ENCODE measurements around the gene C2.
"Not testable (repeated sequence)": the region's sequence is repeated elsewhere in the genome, so short reads cannot be mapped to it uniquely, and the experiment has no call there.

C2 gene

GRCh38 chr6:31927863-31928671, 550 bp downstream of the C2 start:
- no peak for DNase-seq (ENCODE audit: low spot score)

DNA sequence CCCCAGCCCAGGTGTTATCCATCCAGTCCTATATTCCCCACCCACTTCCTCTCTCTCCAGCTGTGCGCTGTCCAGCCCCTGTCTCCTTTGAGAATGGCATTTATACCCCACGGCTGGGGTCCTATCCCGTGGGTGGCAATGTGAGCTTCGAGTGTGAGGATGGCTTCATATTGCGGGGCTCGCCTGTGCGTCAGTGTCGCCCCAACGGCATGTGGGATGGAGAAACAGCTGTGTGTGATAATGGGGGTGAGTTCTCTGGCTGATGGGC, 1.1 kb downstream of the C2 start:
- DNase-seq (ENCODE audit: low spot score), result no peak

- DNase-seq (ENCODE audit: low spot score), result no peak
Measured at GRCh38 chr6:31930962-31931361, 3.4 kb downstream of the C2 start.

- DNase-seq (ENCODE audit: low spot score), result not testable (repeated sequence)
Measured at GRCh38 chr6:31932137-31932536, 4.6 kb downstream of the C2 start.

GRCh38 chr6:31933537-31933936, 6.0 kb downstream of the C2 start:
- no peak for DNase-seq (ENCODE audit: low spot score)

- DNase-seq (ENCODE audit: low spot score), result no peak
Measured at GRCh38 chr6:31935021-31935420, 7.5 kb downstream of the C2 start.

GRCh38 chr6:31935823-31936222, 8.3 kb downstream of the C2 start:
- no peak for DNase-seq (ENCODE audit: low spot score)

- DNase-seq (ENCODE audit: low spot score), result no peak
Measured at GRCh38 chr6:31940256-31940664, 12.7 kb downstream of the C2 start.

DNA sequence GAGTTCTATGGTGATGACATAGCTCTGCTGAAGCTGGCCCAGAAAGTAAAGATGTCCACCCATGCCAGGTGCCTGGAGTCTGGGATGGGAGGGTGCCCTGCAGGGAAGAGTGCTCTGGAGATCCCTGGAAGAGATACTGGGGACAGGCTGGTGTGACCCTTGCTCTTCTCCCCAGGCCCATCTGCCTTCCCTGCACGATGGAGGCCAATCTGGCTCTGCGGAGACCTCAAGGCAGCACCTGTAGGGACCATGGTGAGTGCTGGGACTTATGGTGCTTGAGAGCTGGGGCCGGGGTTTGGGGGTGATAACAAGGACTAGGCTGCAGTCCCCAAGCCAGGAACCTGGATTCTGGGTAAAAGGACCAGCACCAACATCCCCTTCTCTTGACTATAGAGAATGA, 16.2 kb downstream of the C2 start:
- no peak for DNase-seq (ENCODE audit: low spot score)

DNA sequence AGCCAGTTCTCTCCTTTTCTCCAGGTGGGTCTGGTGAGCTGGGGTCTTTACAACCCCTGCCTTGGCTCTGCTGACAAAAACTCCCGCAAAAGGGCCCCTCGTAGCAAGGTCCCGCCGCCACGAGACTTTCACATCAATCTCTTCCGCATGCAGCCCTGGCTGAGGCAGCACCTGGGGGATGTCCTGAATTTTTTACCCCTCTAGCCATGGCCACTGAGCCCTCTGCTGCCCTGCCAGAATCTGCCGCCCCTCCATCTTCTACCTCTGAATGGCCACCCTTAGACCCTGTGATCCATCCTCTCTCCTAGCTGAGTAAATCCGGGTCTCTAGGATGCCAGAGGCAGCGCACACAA, 17.6 kb downstream of the C2 start:
- DNase-seq (ENCODE audit: low spot score), result no peak

DNA sequence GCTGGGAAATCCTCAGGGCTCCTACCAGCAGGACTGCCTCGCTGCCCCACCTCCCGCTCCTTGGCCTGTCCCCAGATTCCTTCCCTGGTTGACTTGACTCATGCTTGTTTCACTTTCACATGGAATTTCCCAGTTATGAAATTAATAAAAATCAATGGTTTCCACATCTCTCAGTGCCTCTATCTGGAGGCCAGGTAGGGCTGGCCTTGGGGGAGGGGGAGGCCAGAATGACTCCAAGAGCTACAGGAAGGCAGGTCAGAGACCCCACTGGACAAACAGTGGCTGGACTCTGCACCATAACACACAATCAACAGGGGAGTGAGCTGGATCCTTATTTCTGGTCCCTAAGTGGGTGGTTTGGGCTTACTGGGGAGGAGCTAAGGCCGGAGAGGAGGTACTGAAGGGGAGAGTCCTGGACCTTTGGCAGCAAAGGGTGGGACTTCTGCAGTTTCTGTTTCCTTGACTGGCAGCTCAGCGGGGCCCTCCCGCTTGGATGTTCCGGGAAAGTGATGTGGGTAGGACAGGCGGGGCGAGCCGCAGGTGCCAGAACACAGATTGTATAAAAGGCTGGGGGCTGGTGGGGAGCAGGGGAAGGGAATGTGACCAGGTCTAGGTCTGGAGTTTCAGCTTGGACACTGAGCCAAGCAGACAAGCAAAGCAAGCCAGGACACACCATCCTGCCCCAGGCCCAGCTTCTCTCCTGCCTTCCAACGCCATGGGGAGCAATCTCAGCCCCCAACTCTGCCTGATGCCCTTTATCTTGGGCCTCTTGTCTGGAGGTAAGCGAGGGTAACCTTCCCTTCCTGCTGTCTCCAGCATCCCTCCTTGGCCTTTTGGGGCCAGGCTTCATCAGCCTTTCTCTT, 18.2 kb downstream of the C2 start, which contains the start of gene CFB:
TSS of gene CFB (plus strand) at position 589 of the 863 bp plus-strand sequence. CDS start at position 716, 127 bp downstream.
- DNase-seq (ENCODE audit: low spot score), result no peak

- no peak for DNase-seq (ENCODE audit: low spot score)
Measured at GRCh38 chr6:31946370-31946885, 18.9 kb downstream of the C2 start.

- no peak for DNase-seq (ENCODE audit: low spot score)
Measured at GRCh38 chr6:31947070-31947675, 19.7 kb downstream of the C2 start.

DNA sequence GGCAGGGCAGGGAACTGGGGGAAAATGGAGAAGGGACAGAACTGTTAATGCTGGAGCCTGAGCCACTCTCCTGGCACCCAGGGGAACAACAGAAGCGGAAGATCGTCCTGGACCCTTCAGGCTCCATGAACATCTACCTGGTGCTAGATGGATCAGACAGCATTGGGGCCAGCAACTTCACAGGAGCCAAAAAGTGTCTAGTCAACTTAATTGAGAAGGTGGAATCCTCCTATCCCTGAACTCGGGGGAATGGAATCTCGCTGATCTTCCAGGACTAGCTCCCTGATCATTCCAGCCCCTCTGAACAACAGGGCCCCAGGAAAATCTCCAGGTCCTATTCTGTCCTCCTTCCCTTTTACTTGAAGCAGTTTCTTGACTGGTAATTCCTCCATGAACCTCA, 20.3 kb downstream of the C2 start:
- no peak for DNase-seq (ENCODE audit: low spot score)

- no peak for DNase-seq (ENCODE audit: low spot score)
Measured at GRCh38 chr6:31948306-31948705, 20.8 kb downstream of the C2 start.

- peak; percentile 12 for DNase-seq (ENCODE audit: low spot score)
Measured at GRCh38 chr6:31948753-31949413, 21.4 kb downstream of the C2 start.

- DNase-seq (ENCODE audit: low spot score), result no peak
Measured at GRCh38 chr6:31949926-31950548, 22.5 kb downstream of the C2 start.

DNA sequence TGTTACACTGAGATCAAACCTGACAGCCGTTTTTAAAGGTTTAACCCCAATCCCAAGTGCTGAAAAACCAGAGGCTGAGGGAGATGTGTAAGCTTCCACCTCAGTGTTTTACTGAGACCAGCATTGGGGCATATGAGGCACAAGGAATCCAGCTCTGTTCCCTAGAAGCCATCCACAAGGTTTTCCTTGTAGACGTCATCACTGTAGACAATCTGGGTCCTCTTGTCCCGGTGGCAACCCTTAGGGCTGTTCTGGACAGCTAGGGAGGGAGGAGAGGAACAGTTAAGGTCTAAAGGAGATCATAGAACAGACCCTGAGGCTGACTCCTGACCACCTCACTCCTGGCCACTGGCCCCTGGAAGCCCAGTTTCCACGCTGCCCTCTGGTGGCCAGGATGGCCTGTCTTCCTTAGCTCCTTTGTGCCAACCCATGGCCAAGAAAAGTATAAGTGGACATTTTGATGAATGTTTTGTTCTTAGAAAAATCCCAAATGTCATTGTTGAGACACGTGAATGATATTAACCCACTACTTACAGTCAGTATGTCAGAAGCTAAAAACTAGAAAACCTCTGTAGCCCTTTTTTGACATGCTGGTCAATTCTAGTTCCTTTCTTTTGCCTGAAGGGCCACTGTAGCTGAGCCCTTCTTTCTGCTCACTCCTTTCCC, 24.8 kb downstream of the C2 start:
- peak; percentile 47 for DNase-seq (ENCODE audit: low spot score)

DNA sequence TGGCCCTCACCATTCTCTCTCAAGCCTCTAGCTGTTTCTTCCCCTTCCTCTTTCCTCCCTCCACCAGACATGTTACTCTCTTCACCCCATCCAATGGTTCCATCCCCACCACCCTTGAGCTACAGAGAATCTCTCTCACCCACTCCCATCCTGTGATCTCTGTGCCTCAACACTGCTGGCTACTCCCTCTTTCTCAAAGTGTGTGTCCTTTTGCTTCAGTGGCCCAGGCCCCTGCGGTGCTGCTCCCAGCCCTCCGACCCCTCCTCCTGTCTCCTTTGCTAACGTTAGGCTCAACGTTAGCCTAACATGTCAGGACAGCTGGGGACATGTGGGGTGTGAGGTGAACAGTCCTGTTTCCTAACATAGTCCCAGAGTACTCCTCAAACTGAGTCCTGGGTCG, 25.4 kb downstream of the C2 start:
- DNase-seq (ENCODE audit: low spot score), result no peak

GRCh38 chr6:31954511-31954910, 27.0 kb downstream of the C2 start:
- DNase-seq (ENCODE audit: low spot score), result no peak

- no peak for DNase-seq (ENCODE audit: low spot score)
Measured at GRCh38 chr6:31956796-31957195, 29.3 kb downstream of the C2 start.

All from hematopoietic multipotent progenitor cell treated with erythropoietin and hydrocortisone succinate and interleukin-3 and kit ligand, for 15 days (in vitro differentiated cells).